Measurements from ENCODE around the gene C6orf89.

The C6orf89 gene

GRCh38 chr6:36973647-36974046, 87.9 kb downstream of the C6orf89 start:
- intact Hi-C loops (cut with DNase I) = no loop called here
- DNase-seq = no peak

- intact Hi-C loops (cut with DNase I) = no loop called here
- no peak for DNase-seq
Observed at GRCh38 chr6:36975231-36976006, 89.7 kb downstream of the C6orf89 start.

GRCh38 chr6:36976007-36976264, 90.2 kb downstream of the C6orf89 start:
- no peak for DNase-seq
- intact Hi-C loops (cut with DNase I) = no loop called here

GRCh38 chr6:36976509-36976908, 90.8 kb downstream of the C6orf89 start:
- no peak for DNase-seq
- intact Hi-C loops (cut with DNase I) = no loop called here

GRCh38 chr6:36976931-36977330, 91.2 kb downstream of the C6orf89 start:
- intact Hi-C loops (cut with DNase I) = no loop called here
- no peak for DNase-seq

GRCh38 chr6:36977470-36977941, 91.8 kb downstream of the C6orf89 start:
- DNase-seq = no peak
- intact Hi-C loops (cut with DNase I) = no loop called here

Data from head of caudate nucleus (tissue), 42 donors.